Nephron progenitor cell (in vitro differentiated cells): ENCODE measurements around the gene A2ML1.
"Not testable (repeated sequence)": the region's sequence is repeated elsewhere in the genome, so short reads cannot be mapped to it uniquely, and the experiment has no call there.

Experiments
- DNase-seq: peaks from one replicate; pipeline ENCODE4 v3.0.0; 2021
- H3K27ac Mint-ChIP-seq: 2 replicates; pipeline ENCODE4 v1.8.0; 2021; ENCODE audit warnings: mild to moderate bottlenecking, moderate library complexity, mixed read lengths
- H3K27me3 Mint-ChIP-seq: 2 replicates; pipeline ENCODE4 v1.8.0; 2021; ENCODE audit warnings: mild to moderate bottlenecking, low read depth, mixed read lengths; ENCODE audit not compliant: poor library complexity
- H3K36me3 Mint-ChIP-seq: 2 replicates; pipeline ENCODE4 v1.8.0; 2021; ENCODE audit warnings: low read depth, mixed read lengths
- H3K4me1 Mint-ChIP-seq: 2 replicates; pipeline ENCODE4 v1.8.0; 2021; ENCODE audit warnings: mixed read lengths
- H3K4me3 Mint-ChIP-seq: 2 replicates; pipeline ENCODE4 v1.8.0; 2021; ENCODE audit warnings: mild to moderate bottlenecking, moderate library complexity, mixed read lengths
- H3K9me3 Mint-ChIP-seq: 2 replicates; pipeline ENCODE4 v1.8.0; 2021; ENCODE audit warnings: mild to moderate bottlenecking, moderate library complexity, mixed read lengths
- CTCF ChIP-seq: fragments of 200-600 bp; sonication (generic); IDR thresholded peaks from 2 replicates; pipeline ENCODE4 v1.5.0; 2021; ENCODE audit warnings: antibody characterized with exemption

A2ML1 gene

DNA sequence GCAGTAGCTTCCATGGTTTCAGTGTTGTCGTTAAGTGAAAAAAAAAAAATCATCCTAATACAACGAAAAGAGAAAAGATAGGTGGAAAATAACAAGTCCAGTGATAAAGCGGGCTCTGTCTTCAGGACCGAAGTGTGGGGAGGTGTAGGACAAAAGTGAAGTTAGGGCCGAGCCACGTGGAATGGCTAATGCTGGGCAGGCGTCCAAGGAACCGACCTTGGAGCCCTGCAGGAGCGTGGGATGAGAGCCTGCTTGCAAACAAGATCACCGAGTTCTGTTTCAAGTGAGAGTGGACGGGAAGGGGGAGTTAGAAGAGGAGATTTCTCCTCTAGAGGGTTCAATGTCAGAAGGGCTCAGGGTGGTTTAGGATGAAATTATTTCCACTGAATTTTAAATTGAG lies 22.2 kb downstream of the A2ML1 start:
- Mint-ChIP-seq H3K4me3 (no peak overlapping the region), H3K9me3 (no peaks in the 10 kb centered on the region), H3K27me3 (peaks cover 5% of the 10 kb centered on the region), H3K27ac (no peak overlapping the region), H3K4me1 (peaks cover 17% of the 10 kb centered on the region), H3K36me3 (no peaks in the 10 kb centered on the region)
- no peak for DNase-seq
- no peak for TF ChIP-seq CTCF

GRCh38 chr12:8846305-8846704 lies 23.9 kb downstream of the A2ML1 start:
- Mint-ChIP-seq H3K27me3 (peaks cover 5% of the 10 kb centered on the region), H3K4me3 (no peak overlapping the region), H3K36me3 (no peaks in the 10 kb centered on the region), H3K27ac (no peak overlapping the region), H3K9me3 (no peaks in the 10 kb centered on the region), H3K4me1 (peaks cover 9% of the 10 kb centered on the region)
- TF ChIP-seq CTCF, result no peak
- DNase-seq, result no peak

- peaks cover 14% of the 10 kb centered on the region for H3K4me1 Mint-ChIP-seq
- no peaks in the 10 kb centered on the region for H3K9me3 Mint-ChIP-seq
- no peak overlapping the region for H3K27ac Mint-ChIP-seq
- DNase-seq, result no peak
- no peak overlapping the region for H3K4me3 Mint-ChIP-seq
- TF ChIP-seq CTCF, result no peak
- no peaks in the 10 kb centered on the region for H3K36me3 Mint-ChIP-seq
- H3K27me3 Mint-ChIP-seq, result peaks cover 5% of the 10 kb centered on the region
Measured at GRCh38 chr12:8847435-8847834, 25.0 kb downstream of the A2ML1 start.

DNA sequence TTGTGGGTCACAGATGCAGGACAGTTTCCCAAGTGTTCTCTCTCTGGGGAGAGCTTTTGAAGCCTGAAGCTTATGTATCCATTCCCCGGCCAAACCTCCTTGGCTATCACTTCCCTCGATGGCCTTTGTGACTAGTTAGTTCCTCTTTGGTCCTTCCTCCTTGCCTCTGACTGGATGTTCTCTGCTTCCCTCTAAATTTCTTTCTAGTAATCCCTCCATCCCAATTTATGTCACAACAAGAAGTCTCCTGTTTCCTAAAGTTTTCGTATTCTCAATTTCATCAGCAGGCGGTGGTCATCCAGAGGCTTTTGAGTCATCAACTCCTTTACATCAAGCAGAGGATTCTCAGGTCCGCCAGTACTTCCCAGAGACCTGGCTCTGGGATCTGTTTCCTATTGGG lies 27.5 kb downstream of the A2ML1 start:
- no peak overlapping the region for H3K27ac Mint-ChIP-seq
- DNase-seq, result no peak
- H3K36me3 Mint-ChIP-seq, result no peaks in the 10 kb centered on the region
- no peak for TF ChIP-seq CTCF
- H3K9me3 Mint-ChIP-seq, result no peaks in the 10 kb centered on the region
- peaks cover 24% of the 10 kb centered on the region for H3K4me1 Mint-ChIP-seq
- no peak overlapping the region for H3K4me3 Mint-ChIP-seq
- H3K27me3 Mint-ChIP-seq, result peaks cover 5% of the 10 kb centered on the region

DNA sequence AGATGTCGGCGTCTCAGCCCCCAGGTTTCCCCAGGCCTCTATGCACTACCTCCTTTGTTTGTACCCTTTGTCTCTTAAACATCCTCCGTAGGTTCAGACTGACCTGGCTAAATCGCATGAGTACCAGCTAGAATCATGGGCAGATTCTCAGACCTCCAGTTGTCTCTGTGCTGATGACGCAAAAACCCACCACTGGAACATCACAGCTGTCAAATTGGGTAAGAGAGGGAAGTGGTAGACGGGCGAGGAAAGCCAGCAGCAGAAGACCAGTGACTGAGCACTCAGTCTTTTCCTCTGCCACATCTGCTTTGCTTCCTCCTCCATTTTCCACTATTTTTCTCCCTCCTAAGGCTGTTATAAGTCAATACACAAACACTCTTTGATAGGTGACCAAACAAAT lies 29.7 kb downstream of the A2ML1 start:
- H3K36me3 Mint-ChIP-seq, result no peaks in the 10 kb centered on the region
- no peaks in the 10 kb centered on the region for H3K27me3 Mint-ChIP-seq
- no peak for TF ChIP-seq CTCF
- no peak for DNase-seq
- peaks cover 24% of the 10 kb centered on the region for H3K4me1 Mint-ChIP-seq
- H3K27ac Mint-ChIP-seq, result peak overlapping the region; percentile 69
- no peaks in the 10 kb centered on the region for H3K9me3 Mint-ChIP-seq
- H3K4me3 Mint-ChIP-seq, result no peak overlapping the region

- peaks cover 27% of the 10 kb centered on the region for H3K4me1 Mint-ChIP-seq
- no peaks in the 10 kb centered on the region for H3K27me3 Mint-ChIP-seq
- DNase-seq, result no peak
Measured at GRCh38 chr12:8855891-8856290, 33.5 kb downstream of the A2ML1 start.

DNA sequence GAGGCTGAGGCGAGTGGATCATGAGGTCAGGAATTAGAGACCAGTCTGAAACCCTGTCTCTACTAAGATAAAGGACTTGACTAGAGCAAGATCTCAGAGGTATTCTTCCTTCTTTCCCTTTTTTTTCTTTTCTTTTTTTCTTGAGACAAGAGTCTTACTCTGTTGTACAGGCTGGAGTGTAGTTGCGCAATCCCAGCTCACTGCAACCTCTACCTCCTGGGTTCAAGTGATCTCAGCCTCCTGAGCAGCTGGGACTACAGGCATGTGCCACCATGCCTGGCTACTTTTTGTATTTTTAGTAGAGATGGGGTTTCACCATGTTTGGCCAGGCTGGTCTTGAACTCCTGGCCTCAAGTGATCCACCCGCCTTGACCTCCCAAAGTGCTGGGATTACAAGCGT lies 37.0 kb downstream of the A2ML1 start:
- DNase-seq, H3K27ac Mint-ChIP-seq, H3K36me3 Mint-ChIP-seq, H3K9me3 Mint-ChIP-seq, H3K4me3 Mint-ChIP-seq, H3K27me3 Mint-ChIP-seq: not testable (repeated sequence)
- peaks cover 11% of the 10 kb centered on the region for H3K4me1 Mint-ChIP-seq

More at GRCh38 chr12:8855891-8856290, 33.5 kb downstream of the A2ML1 start:
- Mint-ChIP-seq H3K27ac (no peak overlapping the region), H3K9me3 (no peaks in the 10 kb centered on the region), H3K36me3 (no peaks in the 10 kb centered on the region), H3K4me3 (no peak overlapping the region)
- no peak for TF ChIP-seq CTCF
